HepG2 (cell line): Measurements from ENCODE around the gene HEXIM1. TPM values are rescaled to one million over a fixed set of nuclear protein-coding genes. Genes with fewer than 3 reads are reported as not detected.

Source experiments
- ARNTL ChIP-seq: sonication (generic); formaldehyde crosslinking; IDR thresholded peaks from 2 replicates; pipeline ENCODE4 v1.4.0; 2020; ENCODE audit warnings: mild to moderate bottlenecking, missing genetic modification reagents
- ERF ChIP-seq: IDR thresholded peaks from 2 replicates; pipeline ENCODE4 v1.6.1; 2018; ENCODE audit warnings: missing biosample characterization, missing genetic modification reagents
- HNRNPLL ChIP-seq: fragments of 200-400 bp; formaldehyde crosslinking; IDR thresholded peaks from 2 replicates; pipeline ENCODE4 v1.6.1; 2017; ENCODE audit warnings: mild to moderate bottlenecking, low read depth, low read length; ENCODE audit not compliant: poor library complexity, severe bottlenecking
- KIAA2018 ChIP-seq: sonication (generic); formaldehyde crosslinking; IDR thresholded peaks from 2 replicates; pipeline ENCODE4 v1.5.0; 2020; ENCODE audit warnings: mild to moderate bottlenecking, missing genetic modification reagents, borderline replicate concordance
- KMT2B ChIP-seq: IDR thresholded peaks from 2 replicates; pipeline ENCODE4 v1.6.1; 2016; ENCODE audit warnings: missing genetic modification reagents, missing compliant biosample characterization
- MEIS2 ChIP-seq: sonication (generic); formaldehyde crosslinking; IDR thresholded peaks from 2 replicates; pipeline ENCODE4 v1.9.0; 2021; ENCODE audit warnings: mild to moderate bottlenecking, missing genetic modification reagents
- MLX ChIP-seq: IDR thresholded peaks from 2 replicates; pipeline ENCODE4 v1.6.1; 2016
- POLR2AphosphoS2 ChIP-seq: IDR thresholded peaks from 2 replicates; pipeline ENCODE4 v1.6.1; 2011; ENCODE audit warnings: low read depth, low read length, improper control_type of control experiment
- RAD51 ChIP-seq: fragments of 450-650 bp; IDR thresholded peaks from 2 replicates; pipeline ENCODE4 v1.6.1; 2016; ENCODE audit warnings: borderline replicate concordance
- SMAD9 ChIP-seq: sonication (generic); formaldehyde crosslinking; IDR thresholded peaks from 2 replicates; pipeline ENCODE4 v1.5.1; 2020; ENCODE audit warnings: mild to moderate bottlenecking, missing genetic modification reagents
- YY1 ChIP-seq: IDR thresholded peaks from 2 replicates; pipeline ENCODE4 v1.6.1; 2011; ENCODE audit warnings: low read length, low read depth, moderate library complexity, mild to moderate bottlenecking; ENCODE audit not compliant: insufficient read depth, insufficient replicate concordance
- ZNF263 ChIP-seq: sonication (generic); formaldehyde crosslinking; IDR thresholded peaks from 2 replicates; pipeline ENCODE4 v1.4.0; 2020; ENCODE audit warnings: missing genetic modification reagents
- ZNF275 ChIP-seq: sonication (generic); formaldehyde crosslinking; IDR thresholded peaks from 2 replicates; pipeline ENCODE4 v1.8.0; 2022; ENCODE audit warnings: missing genetic modification reagents, mild to moderate bottlenecking, inconsistent platforms, borderline replicate concordance
- ZNF282 ChIP-seq: fragments of 450-650 bp; IDR thresholded peaks from 2 replicates; pipeline ENCODE4 v1.6.1; 2018; ENCODE audit not compliant: partially characterized antibody
- ZNF292 ChIP-seq: sonication (generic); formaldehyde crosslinking; IDR thresholded peaks from 2 replicates; pipeline ENCODE4 v1.8.1; 2022; ENCODE audit warnings: mild to moderate bottlenecking, low read depth, missing genetic modification reagents, borderline replicate concordance
- ZNF430 ChIP-seq: sonication (generic); formaldehyde crosslinking; IDR thresholded peaks from 2 replicates; pipeline ENCODE4 v1.9.0; 2021; ENCODE audit warnings: mild to moderate bottlenecking, missing genetic modification reagents
- ZNF576 ChIP-seq: sonication (generic); formaldehyde crosslinking; IDR thresholded peaks from 2 replicates; pipeline ENCODE4 v1.4.0; 2020; ENCODE audit warnings: mild to moderate bottlenecking, missing genetic modification reagents
- ZNF724P ChIP-seq: sonication (generic); formaldehyde crosslinking; IDR thresholded peaks from 2 replicates; pipeline ENCODE4 v1.8.0; 2022; ENCODE audit warnings: missing genetic modification reagents, borderline replicate concordance
- ZNF773 ChIP-seq: sonication (generic); formaldehyde crosslinking; IDR thresholded peaks from 2 replicates; pipeline ENCODE4 v1.4.0; 2020; ENCODE audit warnings: missing genetic modification reagents, borderline replicate concordance
- ZSCAN29 ChIP-seq: sonication (generic); formaldehyde crosslinking; conservative IDR thresholded peaks from 2 replicates; pipeline ENCODE4 v1.4.0; 2020; ENCODE audit warnings: mild to moderate bottlenecking, missing genetic modification reagents
- polyA plus RNA-seq, 8 experiments: library from polyadenylated mRNA; depleted of rRNA in 3 of 8; stranded (reverse) in 7 of 8; unstranded in 1 of 8; fragments of >200 nt; fragmentation: Illumina TruSeq in 4 of 8; extraction: Trizol in 4 of 8; gene quantifications; 2 replicates each; pipeline versions ENCODE4 v1.2.1 to v1.2.3, GENCODE V29; 2011 to 2016; ENCODE audit warnings: low read depth in 4 of 8, missing spikeins in 1 of 8, mixed read lengths in 1 of 8; ENCODE audit not compliant: insufficient read depth in 1 of 8
- total RNA-seq, 5 experiments: library from RNA; depleted of rRNA; stranded (reverse); fragments of >200 nt; fragmentation: Illumina TruSeq; extraction: Trizol; gene quantifications; 2 replicates each; pipeline ENCODE4 v1.2.3, GENCODE V29; 2016; ENCODE audit warnings: low read depth in 1 of 5

Gene HEXIM1
- total and polyA plus RNA-seq, 2 of the 13 experiments (the other 11 are each of a cell fraction or from before 2014, with no cell fraction given) = 10.5 to 16.6 TPM

- TF ChIP-seq ZNF275 (CRISPR knock-in tag) (no peak), YY1 (peak; percentile 61), ZNF430 (CRISPR knock-in tag) (peak; percentile 91), KMT2B (CRISPR knock-in tag) (peak; percentile 9; the same call in 1 of the 2 replicates), HNRNPLL (no peak), RAD51 (no peak), KIAA2018 (CRISPR knock-in tag) (0 out of 2 replicates have a peak, but pooled peaks have one; percentile 78), ZNF576 (CRISPR knock-in tag) (no peak), MLX (CRISPR knock-in tag) (no peak), MEIS2 (CRISPR knock-in tag) (no peak; the same call in 1 of the 2 replicates), ZNF292 (CRISPR knock-in tag) (no peak), POLR2AphosphoS2 (no peak), ARNTL (CRISPR knock-in tag) (no peak; the same call in 1 of the 2 replicates), ERF (CRISPR knock-in tag) (no peak), ZSCAN29 (0 out of 2 replicates have a peak, but pooled peaks have one; percentile 42), ZNF263 (no peak), ZNF724P (CRISPR knock-in tag) (no peak), ZNF773 (no peak), SMAD9 (no peak), ZNF282 (no peak)
These were observed 593 bp upstream of the HEXIM1 start (continued) for GRCh38 chr17:45147581-45148182.
